ENCODE data around the gene TBC1D22A.

GRCh38 chr22:47100019-47100418 lies 337.6 kb downstream of the TBC1D22A start:
- no peak for TF ChIP-seq CTCF (optimal IDR thresholded peaks at IDR 0.05 in 1 of 3, IDR thresholded peaks at IDR 0.05 in 1 of 3, conservative IDR thresholded peaks at IDR 0.05 in 1 of 3; ENCODE audit: extremely low read depth in 1 of 3, insufficient read depth in 2 of 3, low read length in 3 of 3)
- no peak for TF ChIP-seq EZH2 (IDR thresholded peaks at IDR 0.05; ENCODE audit: low read length)

All from keratinocyte (primary cell).